Measurements from ENCODE around the gene MARVELD1.
"Not testable (repeated sequence)": the region's sequence is repeated elsewhere in the genome, so short reads cannot be mapped to it uniquely, and the experiment has no call there.

GRCh38 chr10:97684368-97684713 is 29.2 kb upstream of the MARVELD1 start:
- not testable (repeated sequence) for TF ChIP-seq CTCF (IDR thresholded peaks at IDR 0.05; ENCODE audit: low read length); EZH2phosphoT487 (IDR thresholded peaks at IDR 0.05; ENCODE audit: low read length); EZH2 (optimal IDR thresholded peaks at IDR 0.05; ENCODE audit: low read depth, low read length)
